GM21447 (cell line): ENCODE results near the gene BACH2.
"Not testable (repeated sequence)": the region's sequence is repeated elsewhere in the genome, so short reads cannot be mapped to it uniquely, and the experiment has no call there.

Experiments used
- ATAC-seq: cut with Tn5 transposase; IDR thresholded peaks from one replicate; pipeline ENCODE4 v1.9.1; 2021; ENCODE audit not compliant: unreplicated experiment

BACH2 gene

GRCh38 chr6:89927791-89928550 lies 368.7 kb downstream of the BACH2 start:
- ATAC-seq, result no peak

- no peak for ATAC-seq
These were observed 369.4 kb downstream of the BACH2 start for GRCh38 chr6:89927264-89927663.

DNA sequence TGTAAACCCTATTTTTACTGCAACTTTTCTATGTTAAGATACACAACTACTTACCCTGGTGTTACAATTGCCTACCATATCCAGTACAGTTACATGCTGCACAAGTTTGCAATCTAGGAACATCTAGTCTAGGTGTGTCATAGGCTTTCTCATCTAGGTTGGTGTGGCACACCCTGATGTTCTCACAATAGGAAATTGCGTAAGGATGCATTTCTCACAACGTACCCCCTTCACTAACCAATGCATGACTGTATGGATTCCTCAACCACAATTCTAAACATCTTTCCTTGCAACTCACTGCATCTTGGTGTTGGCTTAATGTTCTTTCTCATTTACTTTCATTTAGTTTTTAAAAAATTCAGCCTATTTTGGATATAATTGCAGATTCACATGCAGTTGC lies 370.8 kb downstream of the BACH2 start:
- no peak for ATAC-seq

- ATAC-seq, result no peak
These were observed 372.4 kb downstream of the BACH2 start for GRCh38 chr6:89924231-89924630.

GRCh38 chr6:89921691-89922090 lies 375.0 kb downstream of the BACH2 start:
- ATAC-seq, result no peak

DNA sequence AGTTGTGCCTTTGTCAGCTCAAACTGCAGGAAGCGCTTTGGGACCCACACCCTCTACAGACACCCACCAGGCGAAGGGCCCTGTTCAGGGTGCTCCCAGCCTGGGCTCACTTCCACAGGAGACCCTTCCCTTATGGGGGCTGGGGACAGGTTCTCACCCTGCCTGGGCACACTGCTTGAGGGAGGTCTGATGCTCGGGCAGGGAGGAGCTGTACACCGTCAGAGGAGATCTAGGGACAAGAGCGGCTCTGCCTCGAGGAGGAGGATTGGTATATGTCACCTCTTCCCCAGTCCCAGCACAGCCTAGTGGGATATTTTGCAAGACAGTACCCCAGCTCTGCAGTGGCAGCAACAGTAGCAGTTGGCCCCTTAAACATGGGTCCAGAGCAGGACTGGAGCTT lies 375.4 kb downstream of the BACH2 start:
- no peak for ATAC-seq

GRCh38 chr6:89917801-89918366 lies 378.8 kb downstream of the BACH2 start:
- ATAC-seq, result no peak

DNA sequence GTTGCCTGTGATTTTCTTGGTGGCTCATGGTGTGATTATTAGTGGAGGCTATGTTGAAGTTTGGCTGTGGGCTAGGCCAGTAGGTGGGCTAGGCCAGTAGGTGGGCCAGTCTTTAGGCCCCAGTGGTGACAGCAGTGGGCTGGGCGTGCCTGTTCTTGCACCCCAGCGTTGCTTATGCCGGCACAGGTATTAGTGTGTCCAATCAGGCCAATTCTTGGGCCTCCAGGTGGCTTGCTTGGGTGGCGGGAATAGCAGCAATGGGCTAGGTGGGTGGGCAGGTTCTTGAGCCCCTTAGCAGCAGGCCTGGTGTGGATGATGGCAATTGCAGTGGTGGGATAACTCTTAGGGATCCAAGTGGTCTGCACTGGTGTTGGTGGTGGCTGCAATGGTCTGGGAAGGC lies 379.4 kb downstream of the BACH2 start:
- no peak for ATAC-seq

GRCh38 chr6:89916136-89916920 lies 380.3 kb downstream of the BACH2 start:
- ATAC-seq, result no peak

GRCh38 chr6:89910902-89911240 lies 385.8 kb downstream of the BACH2 start:
- no peak for ATAC-seq

DNA sequence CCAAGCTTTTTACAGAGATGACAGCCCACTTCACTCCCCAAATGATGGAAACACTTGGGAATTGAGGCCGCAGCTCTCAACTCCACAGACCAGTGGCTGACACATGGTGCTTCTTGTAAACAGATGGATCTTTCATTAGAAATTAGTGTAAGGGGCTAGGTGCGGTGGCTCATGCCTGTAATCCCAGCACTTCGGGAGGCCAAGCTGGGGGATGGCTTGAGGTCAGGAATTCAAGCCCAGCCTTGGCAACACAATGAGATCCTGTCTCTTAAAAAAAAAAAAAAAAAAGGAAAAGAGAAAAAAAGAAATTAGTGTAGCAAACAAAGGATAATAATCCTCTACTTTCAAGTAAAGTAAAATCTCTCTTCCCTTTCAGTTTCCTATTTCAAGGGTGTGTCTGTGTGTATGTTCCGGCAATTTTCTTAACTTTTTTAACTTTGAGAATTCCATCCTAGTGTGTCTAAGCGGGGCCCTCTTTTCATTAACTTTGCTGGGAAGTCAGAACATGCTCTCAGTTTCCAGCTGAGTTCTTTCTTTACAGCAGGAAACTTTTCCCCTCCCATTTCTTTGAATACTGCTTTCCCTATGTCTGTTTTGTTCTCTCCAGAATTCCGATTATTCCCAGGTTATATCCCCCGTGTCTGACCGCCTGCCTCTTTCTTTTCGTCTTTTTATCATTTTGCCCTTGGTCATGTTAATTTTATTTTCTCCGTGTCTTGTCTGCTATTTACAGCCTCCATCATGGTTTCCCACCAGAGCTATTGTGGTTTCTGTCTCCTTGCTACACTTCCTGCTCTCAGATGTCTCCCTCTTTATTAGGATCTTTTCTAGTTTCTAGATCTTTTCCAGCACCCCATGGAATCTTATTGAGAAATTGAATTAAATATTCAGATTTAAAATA lies 386.4 kb downstream of the BACH2 start:
- not testable (repeated sequence) for ATAC-seq

- ATAC-seq, result no peak
These were observed 401.3 kb downstream of the BACH2 start for GRCh38 chr6:89895276-89895874.

GRCh38 chr6:89894169-89894568 lies 402.5 kb downstream of the BACH2 start, which contains the start of gene GJA10:
GJA10 (plus strand) TSS chr6:89894469; CDS start chr6:89894469, 0 bp downstream.
- ATAC-seq, result no peak

DNA sequence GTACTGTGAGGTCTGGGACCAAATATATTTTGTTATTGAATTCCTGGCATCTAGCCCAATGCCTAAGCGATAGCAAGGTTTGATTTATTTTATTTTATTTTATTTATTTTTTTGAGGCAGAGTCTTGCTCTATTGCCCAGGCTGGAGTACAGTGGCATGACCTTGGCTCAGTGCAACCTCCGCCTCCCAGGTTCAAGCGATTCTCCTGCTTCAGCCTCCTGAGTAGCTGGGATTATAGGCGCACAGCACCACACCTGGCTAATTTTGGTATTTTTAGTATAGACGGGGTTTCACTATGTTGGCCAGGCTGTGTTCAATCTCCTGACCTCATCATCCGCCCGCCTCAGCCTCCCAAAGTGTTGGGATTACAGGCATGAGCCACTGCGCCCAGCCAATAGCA lies 404.1 kb downstream of the BACH2 start:
- ATAC-seq, result not testable (repeated sequence)

DNA sequence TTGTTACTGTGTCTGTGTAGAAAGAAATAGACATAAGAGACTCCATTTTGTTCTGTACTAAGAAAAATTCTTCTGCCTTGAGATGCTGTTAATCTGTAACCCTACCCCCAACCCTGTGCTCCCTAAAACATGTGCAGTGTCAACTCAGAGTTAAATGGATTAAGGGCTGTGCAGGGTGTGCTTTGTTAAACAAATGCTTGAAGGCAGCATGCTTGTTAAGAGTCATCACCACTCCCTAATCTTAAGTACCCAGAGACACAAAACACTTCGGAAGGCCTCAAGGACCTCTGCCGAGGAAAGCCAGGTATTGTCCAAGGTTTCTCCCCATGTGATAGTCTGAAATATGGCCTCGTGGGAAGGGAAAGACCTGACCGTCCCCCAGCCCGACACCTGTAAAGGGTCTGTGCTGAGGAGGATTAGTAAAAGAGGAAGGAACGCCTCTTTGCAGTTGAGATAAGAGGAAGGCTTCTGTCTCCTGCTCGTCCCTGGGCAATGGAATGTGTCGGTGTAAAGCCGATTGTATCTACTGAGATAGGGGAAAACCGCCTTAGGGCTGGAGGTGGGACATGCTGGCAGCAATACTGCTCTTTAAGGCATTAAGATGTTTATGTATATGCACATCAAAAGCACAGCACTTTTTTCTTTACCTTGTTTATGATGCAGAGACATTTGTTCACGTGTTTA lies 405.7 kb downstream of the BACH2 start:
- ATAC-seq, result not testable (repeated sequence)

- no peak for ATAC-seq
These were observed 407.8 kb downstream of the BACH2 start for GRCh38 chr6:89888871-89889270.

GRCh38 chr6:89888138-89888514 lies 408.5 kb downstream of the BACH2 start:
- no peak for ATAC-seq

DNA sequence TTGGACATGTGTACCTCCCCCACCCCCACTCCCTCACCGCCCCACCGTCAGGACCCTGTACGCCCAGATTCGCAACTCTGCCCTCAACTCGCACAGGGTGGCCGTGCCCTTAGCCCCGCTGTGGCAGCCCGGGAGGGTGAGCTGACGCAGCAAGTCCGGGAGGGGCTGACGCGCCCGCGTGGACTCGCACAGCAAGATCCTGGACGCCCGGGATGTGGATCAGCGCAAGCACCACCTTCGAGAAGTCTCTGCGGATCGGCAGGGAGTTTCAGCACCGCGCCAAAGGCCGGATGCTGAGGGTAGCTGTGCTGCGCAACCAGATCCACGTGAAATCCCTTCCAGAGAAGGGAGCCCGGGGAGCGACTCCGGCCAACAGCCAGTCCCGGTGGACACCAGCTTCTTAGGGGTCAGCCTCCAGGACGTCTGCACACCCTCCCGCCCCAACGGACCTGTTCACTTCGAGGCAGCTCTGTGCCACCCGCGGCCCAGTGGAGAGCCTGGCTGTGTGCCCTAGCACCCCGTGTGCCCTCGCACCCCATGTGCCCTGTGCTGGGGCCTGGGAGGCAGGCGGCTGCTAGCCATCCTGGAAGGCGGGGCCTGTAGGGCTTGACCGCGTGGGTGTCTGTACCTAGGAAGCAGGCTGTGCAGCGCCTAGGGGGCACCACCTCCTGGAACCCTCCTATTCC lies 409.0 kb downstream of the BACH2 start:
- ATAC-seq, result no peak

DNA sequence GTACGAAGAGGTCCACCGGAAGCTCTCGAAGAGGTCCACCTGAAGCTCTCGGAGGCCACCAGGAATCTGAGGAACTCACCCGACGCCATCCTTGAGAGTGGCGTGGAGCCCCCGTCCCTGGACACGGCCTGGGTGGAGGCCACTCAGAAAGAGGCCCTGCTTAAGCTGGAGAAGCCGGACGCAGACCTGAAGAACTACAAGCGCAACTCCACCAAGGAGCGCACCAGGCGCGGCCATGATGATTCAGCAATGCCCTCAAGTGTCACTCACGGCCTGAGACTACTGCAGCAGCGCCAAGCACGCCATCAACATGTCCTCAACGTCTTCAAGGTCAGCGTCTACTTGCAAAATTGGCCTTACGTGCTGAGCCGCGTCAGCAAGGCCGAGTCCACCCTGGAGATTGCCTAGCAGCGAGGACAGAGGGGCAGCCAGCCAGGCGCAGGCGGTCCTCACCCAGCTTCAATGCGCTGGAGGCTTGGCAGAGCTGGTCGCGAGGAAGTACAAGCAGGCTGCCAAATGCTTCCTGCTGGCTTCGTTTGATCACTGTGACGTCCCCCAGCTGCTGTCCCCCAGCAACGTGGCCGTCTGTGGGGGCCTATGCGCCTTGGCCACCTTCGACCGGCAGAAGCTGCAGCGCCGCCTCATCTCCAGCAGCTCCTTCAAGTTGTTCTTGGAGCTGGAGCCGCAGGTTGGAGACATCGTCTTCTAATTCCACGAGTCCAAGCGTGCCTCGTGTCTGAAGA lies 410.1 kb downstream of the BACH2 start:
- ATAC-seq, result no peak
